SIG-M5 treated with dmso at 0.1 percent for 504 hours (cell line): ENCODE data around the gene HS6ST3.

Source experiments
- DNase-seq: peaks from one replicate; lab custom pipeline; 2025; ENCODE audit not compliant: unreplicated experiment; lab: John Stamatoyannopoulos, UW

HS6ST3 gene

GRCh38 chr13:96525715-96526114 is 435.8 kb downstream of the HS6ST3 start:
- DNase-seq: no peak

DNA sequence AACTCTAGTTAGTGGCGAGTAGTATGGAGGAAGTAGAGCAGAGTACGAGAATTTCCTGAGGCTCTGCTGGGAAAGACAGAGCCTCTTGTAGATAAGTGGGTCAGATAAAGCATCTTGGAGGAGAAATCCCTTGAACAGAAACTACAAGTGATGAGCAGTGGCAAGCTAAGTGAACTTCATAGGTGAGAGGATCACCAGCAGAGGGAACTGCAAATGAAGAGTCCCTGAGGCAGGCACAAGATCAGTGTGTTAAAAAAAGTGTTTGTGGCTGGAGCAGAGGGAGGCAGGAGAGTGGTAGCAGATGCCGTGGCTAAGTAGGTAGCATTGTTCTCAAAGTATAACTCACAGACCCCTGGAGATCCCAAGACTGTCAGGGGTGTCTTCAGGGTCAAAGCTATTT is 437.6 kb downstream of the HS6ST3 start:
- no peak for DNase-seq

GRCh38 chr13:96532804-96533203 is 442.9 kb downstream of the HS6ST3 start:
- no peak for DNase-seq

GRCh38 chr13:96533408-96533807 is 443.5 kb downstream of the HS6ST3 start:
- DNase-seq: no peak

- no peak for DNase-seq
These were observed 449.9 kb downstream of the HS6ST3 start for GRCh38 chr13:96539791-96540190.

GRCh38 chr13:96540670-96541069 is 450.8 kb downstream of the HS6ST3 start:
- no peak for DNase-seq

DNA sequence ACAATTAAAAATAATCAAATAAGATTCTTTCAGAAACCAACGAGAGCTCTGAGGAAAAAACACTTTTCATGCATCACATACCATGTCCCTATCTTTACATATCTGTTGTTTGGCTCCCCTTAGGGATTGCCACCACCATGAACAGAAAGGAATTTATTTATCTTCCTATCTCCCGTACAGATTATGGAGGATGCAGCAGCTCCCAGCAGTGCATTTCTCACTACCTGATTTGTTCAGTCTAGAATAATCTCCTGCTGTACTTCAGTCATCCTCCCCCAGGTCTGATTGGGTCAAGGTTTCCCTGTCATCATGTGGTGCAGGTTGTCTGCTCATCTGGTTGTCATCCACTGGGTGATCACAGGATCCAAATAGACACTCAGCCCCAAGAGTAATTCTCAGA is 453.1 kb downstream of the HS6ST3 start:
- DNase-seq: no peak

DNA sequence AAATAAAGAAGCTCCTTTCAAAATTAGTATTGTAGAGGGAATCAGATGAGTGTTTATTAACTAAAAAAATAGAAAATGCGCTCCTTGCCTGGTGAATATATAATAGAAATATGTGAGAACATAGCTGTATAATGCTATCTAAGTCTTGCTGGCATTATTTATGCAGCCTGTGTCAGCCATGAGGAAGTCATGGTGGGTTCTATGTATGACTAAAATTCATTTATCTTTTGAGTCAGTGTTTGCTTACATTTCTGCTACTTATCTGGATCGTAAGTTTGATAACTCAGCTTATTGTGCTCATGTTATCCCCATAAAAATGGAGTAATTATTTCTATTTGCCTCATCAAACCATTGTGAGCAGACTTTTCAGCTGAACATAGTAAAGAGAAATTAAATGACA is 455.1 kb downstream of the HS6ST3 start:
- DNase-seq: no peak

DNA sequence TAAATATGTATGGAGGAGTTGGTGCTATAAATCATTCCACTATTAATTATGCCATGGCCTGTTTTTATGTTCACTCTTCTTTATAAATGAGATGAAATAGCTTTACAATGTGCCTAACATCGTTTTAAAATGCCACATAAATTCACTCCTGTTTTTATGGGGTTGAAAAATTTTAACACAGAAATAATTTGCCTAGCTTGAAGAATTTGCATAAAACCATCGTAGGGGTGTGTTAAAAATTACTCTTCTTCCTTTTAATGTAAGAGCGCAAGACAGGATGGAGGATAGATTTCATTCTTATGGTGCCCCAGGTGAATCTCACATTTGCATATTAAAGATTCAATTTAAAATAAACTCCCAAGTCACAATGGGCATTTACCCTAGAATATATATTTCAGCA is 456.6 kb downstream of the HS6ST3 start:
- no peak for DNase-seq

DNA sequence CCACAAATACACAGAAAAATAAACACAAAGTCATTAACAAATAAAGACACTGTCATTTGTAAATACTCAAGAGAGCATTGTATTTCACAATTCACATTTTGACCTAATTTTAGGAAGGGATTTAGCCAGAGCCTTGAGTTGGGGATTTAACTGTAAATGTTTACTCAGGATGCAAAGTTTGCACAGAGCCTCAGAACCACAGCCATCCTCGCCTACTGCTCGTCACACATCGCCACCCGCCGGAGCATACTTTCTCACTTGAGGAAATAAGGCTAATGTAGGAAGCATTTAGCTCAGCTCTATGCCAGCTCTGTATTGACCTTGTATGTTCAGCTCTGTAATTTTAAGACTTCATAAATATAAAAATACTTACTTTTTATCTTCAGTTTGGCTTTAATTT is 461.6 kb downstream of the HS6ST3 start:
- no peak for DNase-seq

GRCh38 chr13:96552559-96552958 is 462.7 kb downstream of the HS6ST3 start:
- no peak for DNase-seq

GRCh38 chr13:96553796-96554195 is 463.9 kb downstream of the HS6ST3 start:
- DNase-seq: no peak

- no peak for DNase-seq
These were observed 483.7 kb downstream of the HS6ST3 start for GRCh38 chr13:96573563-96573962.

GRCh38 chr13:96575423-96576320 is 485.8 kb downstream of the HS6ST3 start:
- DNase-seq: no peak

- no peak for DNase-seq
These were observed 491.8 kb downstream of the HS6ST3 start for GRCh38 chr13:96581741-96582140.

DNA sequence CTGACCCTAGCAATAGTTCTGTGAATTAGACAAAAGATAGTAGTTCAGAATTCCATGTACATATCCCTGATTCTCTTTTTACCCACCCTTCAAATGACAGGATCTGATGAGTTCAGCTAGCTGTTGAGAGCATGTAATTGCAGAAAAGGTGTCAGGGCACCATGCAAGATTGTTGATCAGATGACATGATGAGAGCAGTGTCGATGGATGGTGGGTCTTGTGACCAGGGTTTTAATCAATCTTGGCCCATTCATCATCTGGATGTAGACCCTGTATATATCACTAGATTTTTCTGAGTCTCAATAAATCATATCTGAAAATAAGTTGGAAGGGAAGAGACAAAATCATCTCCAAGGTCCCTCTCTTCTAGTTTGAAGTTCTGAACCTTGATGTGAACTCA is 525.3 kb downstream of the HS6ST3 start:
- DNase-seq: no peak

DNA sequence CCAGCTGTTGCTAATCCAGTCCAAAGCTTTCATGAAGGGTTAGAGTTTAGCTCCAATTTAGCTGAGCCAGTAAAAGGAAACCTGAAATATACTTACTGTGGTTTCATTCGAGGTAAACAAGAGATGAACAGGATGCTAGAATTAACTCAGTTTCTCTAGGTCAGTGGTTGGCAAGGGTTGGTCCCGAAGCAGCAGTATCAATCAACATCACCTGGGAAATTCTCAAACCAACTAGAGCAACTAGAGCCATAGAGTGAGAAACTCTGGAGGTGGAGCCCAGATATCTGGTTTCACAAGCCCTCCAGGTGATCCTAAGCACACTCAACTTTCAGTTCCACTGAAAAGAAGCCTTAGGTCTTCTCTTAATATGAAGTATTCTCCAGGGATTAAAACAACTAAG is 527.6 kb downstream of the HS6ST3 start:
- no peak for DNase-seq

GRCh38 chr13:96621634-96622183 is 531.8 kb downstream of the HS6ST3 start:
- no peak for DNase-seq

DNA sequence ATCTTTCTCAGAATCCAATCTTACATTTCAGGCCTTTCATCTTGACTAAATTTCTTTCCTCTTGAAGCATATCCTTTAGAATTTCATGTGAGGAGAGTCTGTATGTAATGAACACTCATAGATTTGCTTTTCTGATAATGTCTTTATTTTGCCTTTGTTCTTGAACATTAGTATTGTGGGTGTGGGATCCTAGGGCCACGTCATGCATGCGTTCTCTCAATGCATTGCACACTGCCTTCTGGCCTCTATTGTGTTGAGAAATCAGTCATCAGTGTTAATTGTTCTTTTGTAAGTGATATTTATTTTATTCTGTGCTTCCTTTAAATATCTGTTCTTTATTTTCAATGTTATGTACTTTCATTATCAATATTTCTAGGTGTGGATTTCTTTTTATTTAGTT is 539.4 kb downstream of the HS6ST3 start:
- no peak for DNase-seq

DNA sequence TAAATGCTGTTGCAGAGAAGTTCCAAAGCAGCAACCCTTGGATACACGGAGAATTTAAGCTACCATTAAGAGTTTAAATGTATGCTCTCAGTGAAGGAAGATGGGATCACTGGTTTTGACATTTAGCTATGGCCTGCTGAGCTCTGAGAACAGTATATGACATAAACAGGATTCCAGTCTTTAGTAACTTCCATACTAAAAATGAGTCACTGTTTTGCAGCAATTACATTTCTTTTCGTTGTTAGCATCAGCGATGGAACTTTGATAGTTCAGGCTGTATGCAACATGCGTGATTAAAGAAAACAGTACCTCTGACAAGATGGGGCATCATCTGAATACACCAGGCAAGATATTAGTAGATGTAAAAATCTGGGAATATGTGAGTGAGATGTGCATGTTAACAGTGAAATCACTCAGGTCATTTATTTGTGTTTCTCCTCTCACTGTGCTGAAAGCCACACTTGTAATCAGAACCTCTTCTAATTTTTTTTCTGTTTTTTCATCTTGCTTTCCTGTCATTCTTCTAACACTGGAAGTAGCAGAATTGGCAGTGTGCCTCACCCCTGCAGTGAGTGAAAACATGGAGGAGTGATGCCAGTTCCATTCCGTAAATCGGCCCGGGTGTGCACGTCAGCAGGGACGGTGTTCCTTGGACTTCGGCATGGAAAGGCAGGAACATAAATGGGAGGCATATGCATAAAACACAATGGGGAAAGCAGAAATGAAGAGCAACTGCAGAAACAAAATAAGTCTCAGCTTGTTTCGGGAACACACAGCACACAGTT is 542.8 kb downstream of the HS6ST3 start:
- no peak for DNase-seq

DNA sequence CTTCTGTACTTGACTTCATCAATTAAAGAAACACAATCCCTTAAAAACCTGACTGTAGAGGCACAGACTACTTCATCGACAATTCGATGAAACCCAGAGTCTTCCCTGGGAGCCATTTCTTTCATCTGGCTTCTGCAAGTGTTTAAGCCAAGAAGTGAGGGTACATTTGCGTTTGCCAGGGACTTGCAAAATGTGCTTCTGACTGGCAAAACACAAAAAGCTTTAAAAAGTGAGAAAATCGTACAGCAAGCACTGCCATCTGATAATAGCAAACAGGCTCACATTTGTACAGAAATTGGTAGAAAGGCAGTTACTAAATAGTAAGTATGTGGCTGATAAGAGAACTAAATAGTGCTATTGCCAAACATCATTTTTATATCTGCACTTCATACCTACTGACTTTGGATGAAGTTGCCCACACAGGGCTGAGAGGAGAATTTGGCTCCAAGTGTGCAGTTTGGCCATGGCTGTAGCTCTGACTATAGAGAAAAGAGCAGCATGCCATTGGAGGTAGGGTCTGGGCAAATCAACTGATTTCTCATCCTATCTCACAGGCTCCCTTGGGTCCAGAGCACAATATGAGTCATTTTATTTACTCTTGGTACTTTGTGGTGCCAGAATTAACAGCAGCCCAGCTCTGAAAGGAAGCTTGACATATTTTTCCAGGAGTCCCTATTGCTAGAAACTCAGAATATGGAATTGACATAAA is 546.2 kb downstream of the HS6ST3 start:
- no peak for DNase-seq
